ENCODE measurements around the gene KRT34.

DNA sequence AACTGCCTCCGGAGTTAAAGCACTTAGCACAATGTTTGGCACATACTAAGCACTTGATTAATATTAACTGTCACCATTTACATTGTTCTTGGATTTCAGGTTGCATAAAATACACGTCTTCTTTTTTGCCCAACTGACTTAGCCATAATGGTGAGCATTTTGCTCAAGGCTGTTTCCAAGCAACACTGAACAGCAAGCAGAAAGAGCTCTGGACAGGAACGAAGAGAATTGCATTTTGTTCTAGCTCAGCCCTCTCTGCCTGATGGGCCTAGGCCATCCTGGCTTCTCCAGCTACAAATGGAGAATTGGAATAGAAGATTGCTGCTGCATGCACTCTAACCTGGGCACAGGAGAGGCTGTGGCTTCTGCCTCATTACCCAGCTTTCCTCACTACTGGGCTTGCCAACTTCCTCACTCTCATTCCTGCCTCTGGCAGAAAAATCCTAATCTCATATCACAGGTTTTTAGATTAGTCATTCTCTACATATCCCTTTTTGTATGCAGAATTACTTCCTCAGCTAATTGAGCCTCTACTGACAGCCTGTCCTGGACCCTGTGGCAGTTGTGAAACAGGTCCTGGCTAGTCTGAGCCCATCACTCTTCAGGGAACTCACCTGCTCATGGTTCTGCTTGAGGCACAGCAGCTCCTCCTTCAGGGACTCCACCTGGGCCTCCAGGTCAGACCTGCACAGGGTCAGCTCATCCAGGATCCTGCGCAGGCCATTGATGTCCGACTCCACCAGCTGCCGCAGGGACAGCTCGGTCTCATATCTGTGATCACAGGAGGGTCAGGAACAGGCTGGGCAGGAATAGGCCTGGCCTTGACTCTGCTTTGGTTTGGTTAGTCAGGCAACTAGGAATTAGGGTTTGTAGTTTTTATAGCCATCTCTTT, 34.0 kb downstream of the KRT34 start:
- no peak for TF ChIP-seq CTCF (IDR thresholded peaks at IDR 0.05; ENCODE audit: low read depth, low read length, poor library complexity, severe bottlenecking)
- TF ChIP-seq EZH2phosphoT487 (IDR thresholded peaks at IDR 0.05; ENCODE audit: borderline replicate concordance, low read length), result no peak
